ENCODE data around the gene IP6K1.
"Not testable (repeated sequence)": the region's sequence is repeated elsewhere in the genome, so short reads cannot be mapped to it uniquely, and the experiment has no call there.

IP6K1 gene

GRCh38 chr3:49706456-49707112, 79.8 kb downstream of the IP6K1 start:
- DNase-seq, result no peak

- DNase-seq, result no peak
These were observed 80.9 kb downstream of the IP6K1 start for GRCh38 chr3:49705390-49705960.

GRCh38 chr3:49704629-49705028, 81.7 kb downstream of the IP6K1 start:
- no peak for DNase-seq

GRCh38 chr3:49703956-49704355, 82.4 kb downstream of the IP6K1 start:
- no peak for DNase-seq

- DNase-seq, result peak; percentile 36
These were observed 82.9 kb downstream of the IP6K1 start for GRCh38 chr3:49703443-49703927.

- no peak for DNase-seq
These were observed 83.7 kb downstream of the IP6K1 start for GRCh38 chr3:49702672-49703071.

GRCh38 chr3:49701388-49702077, 84.8 kb downstream of the IP6K1 start:
- DNase-seq, result no peak

- DNase-seq, result no peak
These were observed 85.8 kb downstream of the IP6K1 start for GRCh38 chr3:49700453-49701128.

GRCh38 chr3:49700014-49700413, 86.3 kb downstream of the IP6K1 start:
- DNase-seq, result no peak

GRCh38 chr3:49699281-49699979, 86.9 kb downstream of the IP6K1 start:
- no peak for DNase-seq

- not testable (repeated sequence) for DNase-seq
These were observed 90.9 kb downstream of the IP6K1 start for GRCh38 chr3:49695350-49696015.

- DNase-seq, result not testable (repeated sequence)
These were observed 91.8 kb downstream of the IP6K1 start for GRCh38 chr3:49694409-49695070.

GRCh38 chr3:49691481-49691880, 94.9 kb downstream of the IP6K1 start:
- not testable (repeated sequence) for DNase-seq

GRCh38 chr3:49690856-49691255, 95.5 kb downstream of the IP6K1 start:
- not testable (repeated sequence) for DNase-seq

- DNase-seq, result not testable (repeated sequence)
These were observed 96.3 kb downstream of the IP6K1 start for GRCh38 chr3:49689908-49690624.

- peak; percentile 93 for DNase-seq
These were observed 97.1 kb downstream of the IP6K1 start, which contains the start of the genes MST1 and RNF123 for GRCh38 chr3:49689046-49689907. Gene MST1, minus strand, starts transcription at chr3:49689474. Its CDS starts 783 bp downstream, at chr3:49688691. Gene RNF123, plus strand, starts transcription at chr3:49689557. Its CDS starts 1,609 bp downstream, at chr3:49691166.

GRCh38 chr3:49688338-49689045, 97.8 kb downstream of the IP6K1 start:
- not testable (repeated sequence) for DNase-seq

- not testable (repeated sequence) for DNase-seq
These were observed 98.9 kb downstream of the IP6K1 start for GRCh38 chr3:49687424-49687795.
